GM21360 (cell line): ENCODE measurements around the gene AK8.

Experiments used
- ATAC-seq: cut with Tn5 transposase; IDR thresholded peaks from one replicate; pipeline ENCODE4 v1.9.1; 2021; ENCODE audit warnings: mild to moderate bottlenecking, moderate library complexity; ENCODE audit not compliant: unreplicated experiment

The AK8 gene

DNA sequence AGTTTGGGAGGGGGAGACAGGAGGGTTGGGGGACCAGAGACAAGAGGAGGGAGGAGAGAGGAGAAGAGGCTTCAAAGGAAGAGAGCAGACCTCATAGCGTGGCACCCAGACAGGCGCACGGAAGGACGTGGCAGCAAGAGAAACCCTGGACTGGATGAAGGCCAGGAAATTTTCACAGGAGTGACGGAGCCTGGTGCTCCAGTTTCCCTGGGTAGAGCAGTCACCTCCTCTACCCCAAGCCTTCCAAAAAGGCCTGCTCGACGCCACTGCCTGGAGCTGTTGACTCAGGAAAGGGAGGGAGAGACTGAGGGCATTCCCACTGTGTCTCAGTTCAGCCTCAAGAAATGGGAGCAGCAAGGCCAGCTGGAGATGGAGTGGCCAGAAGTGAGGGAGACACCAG, 19.3 kb downstream of the AK8 start:
- ATAC-seq, result no peak

DNA sequence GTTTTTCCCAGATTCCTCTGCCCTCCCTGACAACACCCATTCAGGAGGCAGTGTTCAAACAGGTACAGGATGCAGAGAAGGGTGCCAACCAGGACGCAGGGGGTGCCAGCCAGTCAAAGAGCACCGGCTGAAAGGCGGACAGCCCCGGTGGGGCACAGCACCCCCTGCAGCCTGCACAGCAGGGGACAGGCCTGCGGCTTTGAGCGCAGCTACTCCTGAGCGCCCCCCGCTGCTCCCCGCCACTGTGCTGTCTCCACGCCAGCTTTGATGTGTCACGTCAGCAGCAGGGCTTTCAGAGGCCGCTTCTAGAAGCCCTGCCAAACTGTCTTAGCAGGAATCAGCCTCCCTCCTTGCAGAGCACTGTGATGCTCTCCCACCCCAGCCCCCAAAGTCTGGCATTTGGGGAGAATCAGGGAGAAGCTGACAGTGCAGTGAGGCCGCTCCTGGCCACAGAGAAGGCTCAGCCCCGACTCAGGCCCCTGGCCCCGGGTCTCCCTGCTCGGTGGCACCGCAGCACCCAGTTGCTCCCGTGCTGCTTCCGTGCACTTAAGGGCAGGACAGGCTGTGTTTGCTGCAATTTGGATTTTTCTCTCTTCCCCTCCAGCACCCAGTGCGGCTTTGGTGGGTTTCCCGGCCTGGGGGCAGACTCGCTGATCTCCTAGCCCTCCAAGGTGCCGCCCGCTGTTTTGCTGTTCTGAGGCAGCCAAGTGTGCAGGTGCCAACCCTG, 20.3 kb downstream of the AK8 start:
- ATAC-seq, result no peak

DNA sequence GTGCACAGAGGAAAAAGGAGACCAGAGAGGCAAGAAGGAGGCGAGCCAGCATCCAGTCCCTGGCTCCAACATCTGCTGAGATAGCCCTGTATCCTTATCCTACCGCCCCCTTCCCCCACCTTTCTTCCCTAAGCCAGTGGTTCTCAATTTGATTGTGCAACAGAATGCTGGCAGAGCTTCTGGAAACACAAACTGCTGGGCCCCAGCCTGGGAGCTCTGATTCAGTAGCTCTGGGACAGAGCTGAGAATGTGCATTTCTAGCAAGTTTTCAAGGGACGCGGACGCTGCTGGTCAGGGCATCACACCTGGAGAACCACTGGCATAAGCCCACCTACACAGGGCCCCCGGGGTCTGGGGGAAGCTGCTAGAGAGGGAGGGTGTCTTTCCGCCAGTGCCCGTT, 21.1 kb downstream of the AK8 start:
- no peak for ATAC-seq

DNA sequence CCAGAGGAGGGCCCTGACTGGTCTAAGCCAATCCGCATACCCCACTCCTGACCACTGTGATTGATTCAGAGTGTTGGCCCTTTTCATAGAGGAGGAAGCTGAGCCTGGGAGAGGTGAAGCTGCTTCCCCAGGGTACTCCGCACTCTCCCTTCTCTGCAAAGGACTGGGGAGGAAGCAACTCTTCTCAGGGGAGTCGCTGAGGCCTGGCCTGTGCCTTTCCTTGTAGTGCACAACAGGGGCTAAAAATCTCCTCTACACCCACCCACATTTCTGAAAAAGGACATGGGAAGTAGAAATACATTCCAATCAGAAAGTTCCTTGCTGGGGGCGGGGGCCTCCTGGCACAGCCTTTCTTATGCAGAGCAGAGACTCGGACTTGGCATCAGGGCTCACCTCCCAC, 22.2 kb downstream of the AK8 start:
- ATAC-seq, result no peak

DNA sequence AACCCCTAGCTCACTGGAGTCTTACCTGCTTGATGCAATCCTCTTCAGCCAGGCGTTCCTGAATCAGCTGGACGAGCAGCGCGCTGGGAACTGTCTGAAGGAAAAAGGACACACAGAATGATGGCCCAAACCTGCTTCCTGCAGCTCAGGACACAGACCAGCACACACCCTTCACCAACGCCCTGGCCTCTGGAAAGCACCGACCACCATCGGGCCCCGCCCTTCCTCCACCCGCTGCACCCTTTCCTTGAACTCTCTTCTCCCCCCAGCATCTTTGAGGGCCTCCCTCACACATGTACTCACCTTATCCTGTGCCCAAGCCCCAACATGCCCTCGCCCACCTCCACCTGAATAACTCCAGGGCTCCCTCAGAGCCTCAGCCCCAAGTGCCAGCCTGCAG, 23.3 kb downstream of the AK8 start:
- ATAC-seq, result no peak

DNA sequence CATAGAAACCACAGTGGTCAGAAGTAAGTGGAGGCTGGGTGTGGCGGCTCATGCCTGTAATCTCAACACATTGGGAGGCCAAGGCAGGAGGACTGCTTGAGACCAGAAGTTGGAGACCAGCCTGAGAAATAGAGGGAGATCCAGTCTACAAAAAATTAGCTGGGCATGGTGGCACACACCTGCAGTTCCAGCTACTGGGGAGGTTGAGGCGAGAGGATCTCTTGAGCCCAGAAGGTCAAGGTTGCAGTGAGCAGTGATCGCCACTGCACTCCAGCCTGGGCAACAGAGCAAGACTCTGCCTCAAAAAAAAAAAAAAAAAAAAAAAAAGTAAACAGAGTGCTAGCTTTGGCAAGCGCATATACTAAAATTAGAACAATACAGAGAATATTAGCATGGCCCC, 24.6 kb downstream of the AK8 start:
- ATAC-seq, result no peak

DNA sequence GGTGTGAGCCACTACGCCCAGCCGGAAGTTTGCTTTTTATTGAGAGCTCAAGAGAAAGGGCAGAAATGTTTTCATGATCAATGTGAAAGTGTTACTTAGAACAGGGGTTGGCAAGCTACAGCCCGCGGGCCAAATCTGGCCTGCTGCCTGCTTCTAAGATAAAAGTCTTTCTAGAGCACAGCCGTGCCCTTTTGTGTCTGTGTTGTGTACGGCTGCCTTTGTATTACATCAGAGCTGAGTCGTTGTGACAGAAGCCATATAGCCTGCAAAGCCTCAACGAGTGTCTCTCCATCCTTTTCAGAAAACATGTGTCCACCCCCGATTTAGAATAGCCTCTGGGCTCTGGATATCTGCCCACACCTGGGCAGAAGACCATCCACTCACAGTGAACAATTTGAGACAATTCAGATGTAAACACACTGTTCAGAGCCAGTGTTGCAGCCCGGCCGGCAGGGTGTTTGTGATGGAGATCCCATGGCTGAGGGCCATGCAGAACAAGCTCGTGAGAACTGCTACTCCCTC, 28.8 kb downstream of the AK8 start:
- no peak for ATAC-seq

DNA sequence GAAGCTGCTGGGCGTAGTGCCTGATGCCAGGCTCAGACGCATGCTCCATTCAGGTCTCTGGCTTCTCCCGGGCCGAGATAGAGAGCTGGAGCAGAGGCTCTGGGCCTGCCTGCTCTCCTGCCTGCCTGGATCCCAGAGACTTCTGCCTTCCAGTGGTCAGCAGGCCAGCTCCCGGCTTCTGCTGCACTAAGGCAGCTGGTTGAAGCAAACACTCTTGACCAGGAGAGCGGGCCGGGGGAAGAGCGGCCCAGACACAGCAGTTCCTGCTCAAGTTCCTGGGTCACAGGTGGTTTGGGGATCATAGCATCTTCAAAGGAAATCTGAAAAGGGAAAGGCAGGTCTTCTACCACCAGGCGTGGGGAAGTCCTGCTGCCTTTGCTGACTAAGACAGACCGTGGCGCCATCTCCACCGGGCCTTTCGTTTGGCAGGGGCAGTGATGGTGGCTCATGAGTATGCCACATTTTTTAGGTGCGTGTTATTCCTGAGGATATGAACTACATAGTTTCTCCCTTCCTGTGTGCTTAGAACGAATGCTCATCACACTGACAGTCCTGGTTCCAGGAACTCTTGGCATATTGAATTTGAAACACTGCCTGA, 31.1 kb downstream of the AK8 start:
- no peak for ATAC-seq

DNA sequence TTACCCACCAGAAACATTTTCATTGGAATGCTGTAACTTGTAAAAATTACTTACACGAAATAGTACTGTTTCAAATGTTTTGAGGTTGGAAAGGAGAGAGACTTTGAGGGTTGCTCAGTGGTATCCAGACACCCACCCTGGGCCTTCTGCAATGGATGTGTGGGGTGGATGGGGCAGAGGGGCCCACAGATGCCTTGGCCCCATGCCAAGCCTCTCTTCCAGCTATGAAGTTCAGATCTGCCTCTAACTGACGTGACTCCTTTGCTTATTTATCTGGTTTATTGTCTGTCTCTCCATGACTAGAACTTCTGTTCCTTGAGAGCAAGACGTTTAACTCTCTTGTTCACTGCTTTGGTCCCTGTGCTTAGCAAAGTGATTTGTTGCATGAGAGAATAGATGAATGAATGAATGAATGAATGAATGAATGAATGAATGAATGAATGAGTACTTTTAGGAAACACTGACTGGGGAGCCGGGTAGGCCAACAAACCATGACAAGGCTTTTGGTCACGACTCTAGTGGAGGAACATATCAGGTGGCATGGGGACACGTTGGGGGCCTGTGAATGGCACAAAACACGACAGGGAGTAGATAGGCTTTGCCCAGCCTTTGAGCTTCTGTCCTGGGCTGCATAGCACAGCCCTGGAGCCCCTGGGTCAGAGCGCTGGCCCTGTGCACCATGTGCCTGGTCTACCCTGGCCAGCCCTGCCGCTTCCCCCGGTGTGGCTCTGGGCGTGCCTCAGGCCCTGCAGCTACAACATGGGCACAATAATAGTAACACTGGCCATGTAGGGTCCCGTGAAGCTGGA, 31.8 kb downstream of the AK8 start:
- ATAC-seq, result no peak

DNA sequence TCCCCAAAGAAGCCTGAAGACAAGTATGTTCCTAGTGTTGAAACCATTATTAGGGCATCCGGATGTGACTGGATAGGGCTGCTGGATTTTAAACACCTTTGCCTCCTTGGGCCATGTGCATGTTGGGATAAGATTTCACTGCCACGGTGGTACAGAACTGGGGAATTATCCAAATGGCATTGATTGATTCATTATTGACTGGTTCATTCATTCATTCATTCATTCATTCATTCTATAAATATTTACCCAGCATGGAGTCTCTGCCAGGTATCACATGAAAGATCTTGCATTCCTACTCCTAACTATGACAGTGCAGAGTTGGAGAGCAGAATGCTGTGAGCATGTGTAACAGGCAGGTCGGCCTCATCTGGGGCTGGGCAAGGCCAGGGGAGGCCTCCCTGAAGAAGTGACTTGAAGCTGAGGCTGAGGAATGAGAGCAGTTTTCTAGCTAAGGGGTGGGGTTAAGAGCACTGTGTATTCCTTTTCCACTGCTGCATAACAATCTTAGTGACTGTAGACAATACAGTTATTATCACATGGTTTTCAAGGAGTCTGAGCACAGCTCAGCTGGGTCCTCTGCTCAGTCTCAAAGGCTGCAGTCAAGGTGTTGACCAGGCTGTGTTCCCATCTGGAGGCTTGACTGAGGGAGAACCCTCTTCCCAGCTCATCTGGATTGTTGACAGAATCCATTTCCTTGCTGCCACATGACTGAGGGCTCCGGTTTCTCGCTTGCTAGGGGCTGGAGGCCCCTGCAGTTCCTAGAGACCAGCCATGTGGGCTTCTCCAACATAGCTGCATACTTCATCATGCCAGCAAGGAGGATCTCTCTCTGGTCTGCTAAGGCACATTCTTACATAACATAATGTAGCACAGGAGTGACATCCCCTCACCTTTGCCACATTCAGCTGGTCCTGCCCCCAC, 35.7 kb downstream of the AK8 start:
- ATAC-seq, result no peak

DNA sequence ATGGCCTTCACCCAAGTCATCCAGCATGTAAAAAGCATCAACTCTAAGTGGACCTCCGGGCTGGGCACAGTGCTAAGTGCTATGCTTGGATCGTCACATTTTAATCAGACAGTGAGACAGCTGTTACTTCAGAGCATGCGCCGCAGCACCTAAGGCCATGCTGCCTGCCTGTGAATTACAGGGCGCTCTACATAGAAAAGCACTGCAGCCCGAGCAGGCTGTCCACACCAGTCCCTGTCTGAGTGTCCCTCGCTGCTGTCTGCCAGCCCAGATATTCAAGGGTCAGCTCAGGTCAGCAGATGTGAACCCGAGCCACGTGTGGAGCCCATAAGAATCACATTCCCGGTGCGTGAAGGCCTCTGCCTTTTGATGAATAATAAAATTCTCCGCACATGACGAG, 37.1 kb downstream of the AK8 start:
- no peak for ATAC-seq

DNA sequence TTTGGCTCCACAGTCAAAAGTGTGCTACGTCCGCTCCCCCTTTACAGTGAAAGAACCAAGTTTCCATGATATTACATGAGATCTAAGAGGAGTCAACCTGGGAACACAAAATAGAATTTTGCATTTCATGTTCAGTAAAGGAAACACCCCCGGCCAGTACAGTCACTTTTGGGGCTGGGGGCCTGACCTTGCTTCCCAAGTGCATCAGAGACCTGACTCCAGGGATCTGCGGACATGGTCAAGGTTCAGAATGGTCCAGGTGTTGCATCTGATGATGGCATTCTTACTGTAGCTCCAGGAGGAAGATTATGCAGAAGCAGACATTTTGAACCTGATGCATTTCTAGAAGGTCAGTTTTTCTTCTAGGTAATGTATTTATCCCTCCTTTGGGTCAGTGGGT, 39.8 kb downstream of the AK8 start:
- ATAC-seq, result no peak

DNA sequence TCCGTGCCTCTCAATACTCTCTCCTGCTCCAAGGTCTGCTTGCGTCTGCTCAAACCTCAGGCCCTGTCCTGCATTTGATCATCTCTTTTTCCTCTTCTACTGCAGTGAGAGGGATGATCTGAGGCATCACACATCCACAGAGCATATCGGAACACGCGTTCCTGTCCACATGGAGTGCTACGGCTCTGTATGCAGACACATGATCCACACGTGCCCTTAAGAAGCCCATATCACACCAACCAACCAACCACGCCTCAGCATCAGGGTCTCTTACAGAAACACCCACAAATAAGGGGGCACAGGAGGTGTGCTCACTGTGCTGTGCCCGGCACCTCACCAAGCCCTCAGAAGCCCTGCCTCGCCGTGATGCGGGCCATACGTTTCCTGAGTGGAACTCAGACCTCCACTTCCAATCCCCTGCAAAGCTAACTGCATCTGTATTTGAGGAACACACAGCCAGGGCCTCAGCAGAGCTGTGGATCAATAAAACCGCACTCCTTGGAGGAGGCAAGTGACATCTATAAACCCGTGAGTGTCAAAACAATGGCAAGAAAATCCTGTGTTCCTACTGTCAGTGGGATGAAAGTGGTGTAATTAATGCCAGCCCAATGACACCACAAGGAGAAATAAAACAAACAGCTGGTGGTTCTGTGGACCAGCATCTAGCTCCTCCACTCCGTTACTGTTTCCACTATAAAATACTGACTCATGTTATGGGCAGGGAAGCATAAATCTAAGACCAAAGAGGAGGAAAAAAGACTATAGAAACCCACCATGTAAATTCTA, 40.4 kb downstream of the AK8 start:
- ATAC-seq, result no peak

DNA sequence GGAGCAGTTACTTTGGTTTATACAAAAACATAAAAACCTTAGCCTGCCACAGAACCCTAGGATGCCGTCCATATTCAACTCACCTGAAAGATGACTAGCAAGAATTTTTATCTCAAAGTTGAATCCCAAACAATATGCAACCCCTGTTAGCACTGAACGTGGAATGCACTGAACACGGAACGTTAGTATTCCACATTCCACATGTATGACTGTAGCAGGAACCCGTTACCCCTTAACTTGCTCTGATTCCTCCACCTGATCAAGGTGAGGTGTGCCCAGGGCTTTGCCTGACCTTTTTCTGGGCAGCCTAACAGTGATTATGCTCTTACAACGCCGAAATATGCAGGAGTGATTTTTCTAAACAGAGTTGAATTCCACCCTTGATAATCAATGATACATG, 43.7 kb downstream of the AK8 start:
- ATAC-seq, result no peak

DNA sequence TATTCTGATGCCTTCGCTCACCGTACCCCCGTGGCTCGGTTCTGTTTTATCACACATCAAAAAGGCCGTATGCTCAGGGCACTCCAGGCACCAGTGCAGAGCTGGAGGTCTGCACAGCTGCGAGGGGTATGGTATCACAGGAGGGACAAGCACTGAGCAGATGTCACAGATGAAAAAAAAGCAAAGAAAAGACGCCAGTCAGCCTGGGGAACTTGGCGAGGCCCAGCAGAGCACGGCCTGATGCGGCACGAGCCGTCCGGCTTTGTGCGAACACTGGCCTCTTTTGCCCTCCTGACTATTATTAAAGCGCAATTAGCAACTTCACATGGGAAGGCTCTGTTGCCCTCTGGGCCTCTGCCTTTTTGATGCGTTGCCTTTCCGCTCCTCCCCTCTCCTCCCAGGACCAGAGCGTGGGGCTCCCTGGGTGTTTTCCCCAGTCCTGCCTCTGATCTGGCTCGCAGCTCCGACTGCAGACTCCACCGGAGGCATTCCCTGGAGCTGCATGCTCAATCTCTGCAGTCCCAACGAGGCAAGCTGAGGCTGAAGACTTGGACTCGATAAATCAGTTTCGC, 44.4 kb downstream of the AK8 start:
- ATAC-seq, result no peak

DNA sequence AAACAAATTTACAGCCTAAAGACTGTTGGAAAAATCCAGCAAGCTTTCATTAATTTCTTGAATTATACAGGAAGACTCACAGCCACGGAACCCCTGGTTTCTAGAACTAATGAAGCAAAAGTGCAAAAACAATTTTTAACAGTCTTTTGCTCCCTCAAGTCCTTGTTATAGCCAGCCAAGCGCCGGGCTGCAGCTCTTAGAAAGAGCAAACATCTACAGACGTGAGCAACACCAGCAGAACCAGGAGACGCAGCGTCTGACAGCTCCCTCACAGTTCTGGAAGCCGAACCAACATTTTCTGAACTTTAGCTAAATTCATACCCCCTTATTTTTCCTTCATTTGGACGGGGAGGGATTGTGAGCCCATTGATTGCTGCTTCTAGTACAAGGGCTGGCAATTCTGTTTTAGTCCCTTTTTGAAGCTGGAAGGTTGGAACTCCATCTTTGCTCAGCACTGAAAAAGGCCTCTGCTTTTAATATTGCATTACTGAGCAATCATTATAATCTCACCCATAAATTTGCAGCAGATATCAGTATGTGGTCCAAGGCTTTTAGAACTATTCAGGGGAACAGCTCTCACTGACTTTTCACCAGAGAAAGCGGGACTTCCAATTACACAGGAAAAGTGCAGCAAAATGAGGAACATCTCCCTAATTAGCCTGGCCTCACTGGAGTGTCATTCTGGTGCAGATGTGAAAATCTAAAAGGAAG, 45.8 kb downstream of the AK8 start:
- ATAC-seq, result no peak

DNA sequence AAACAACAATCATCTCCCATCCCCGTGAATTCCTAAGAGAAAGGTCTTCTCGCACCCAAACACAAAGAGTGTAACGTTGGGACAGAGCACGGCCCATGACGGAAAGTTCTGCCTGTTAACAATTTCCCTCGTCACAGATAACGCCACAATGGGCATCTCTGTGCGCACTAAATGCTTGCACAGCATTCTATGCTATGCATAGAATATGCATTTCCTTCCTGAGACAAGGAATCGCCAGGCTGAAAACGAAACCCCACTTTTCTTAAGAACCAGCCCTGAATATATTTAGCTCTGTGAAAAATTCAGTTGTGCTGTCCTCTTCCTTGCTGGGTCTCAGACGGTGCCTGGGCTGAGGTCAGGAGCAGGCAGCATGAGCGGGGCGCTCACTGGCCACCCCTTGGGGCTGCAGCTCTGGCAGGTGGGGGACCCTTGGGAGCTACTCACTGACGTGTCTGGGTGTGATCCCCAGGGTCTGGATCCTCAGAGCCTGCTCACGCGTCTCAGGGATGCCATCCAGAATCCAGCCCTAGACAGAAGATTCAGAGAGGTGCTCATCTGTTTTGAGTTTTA, 49.8 kb downstream of the AK8 start:
- no peak for ATAC-seq

DNA sequence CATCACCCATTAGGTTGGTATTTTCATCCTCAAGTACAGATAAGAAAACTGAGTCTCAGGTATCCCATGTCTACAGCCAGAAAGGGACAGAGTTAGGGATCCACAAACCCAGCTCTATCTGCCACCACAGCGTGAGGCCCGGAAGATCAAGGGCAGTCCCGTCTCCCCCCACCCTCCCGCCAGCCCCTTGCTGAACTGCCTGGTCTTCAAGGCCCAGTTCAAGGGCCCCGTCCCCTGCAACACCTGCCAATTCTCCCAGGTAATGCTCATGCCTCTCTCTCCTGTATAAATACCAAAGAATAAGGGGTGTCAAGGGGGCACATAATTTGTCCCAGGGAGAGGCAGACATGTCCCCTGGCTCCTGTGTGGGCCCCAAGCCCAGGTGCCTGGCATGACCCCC, 50.7 kb downstream of the AK8 start:
- ATAC-seq, result no peak
